Activated naive CD8-positive, alpha-beta T cell treated with anti-CD3 and anti-CD28 coated beads, Interleukin-2, amount 50 U/mL, for 24 hours (primary cell): ENCODE data around the gene MRPL55.
A peak's percentile ranks its signal among the peaks of the same experiment; 100 is the strongest.

Experiments used
- ATAC-seq: fragments of 150-1000 bp; cut with Tn5 transposase; one replicate; pipeline ENCODE4 v1.10.0; 2021
- DNase-seq: peaks from one replicate; pipeline ENCODE4 v3.0.0; 2021
- H3K27ac Mint-ChIP-seq: one replicate; pipeline ENCODE4 v1.8.0; 2021; ENCODE audit warnings: mild to moderate bottlenecking, mixed read lengths
- H3K27me3 Mint-ChIP-seq: one replicate; pipeline ENCODE4 v1.8.0; 2021; ENCODE audit warnings: mixed read lengths
- H3K36me3 Mint-ChIP-seq: one replicate; pipeline ENCODE4 v1.8.0; 2021; ENCODE audit warnings: low read depth, mixed read lengths
- H3K4me1 Mint-ChIP-seq: one replicate; pipeline ENCODE4 v1.8.0; 2021; ENCODE audit warnings: mixed read lengths
- H3K4me3 Mint-ChIP-seq: one replicate; pipeline ENCODE4 v1.8.0; 2021; ENCODE audit warnings: mild to moderate bottlenecking, moderate library complexity, mixed read lengths
- H3K9me3 Mint-ChIP-seq: one replicate; pipeline ENCODE4 v1.8.0; 2021; ENCODE audit warnings: mixed read lengths

MRPL55 gene

DNA sequence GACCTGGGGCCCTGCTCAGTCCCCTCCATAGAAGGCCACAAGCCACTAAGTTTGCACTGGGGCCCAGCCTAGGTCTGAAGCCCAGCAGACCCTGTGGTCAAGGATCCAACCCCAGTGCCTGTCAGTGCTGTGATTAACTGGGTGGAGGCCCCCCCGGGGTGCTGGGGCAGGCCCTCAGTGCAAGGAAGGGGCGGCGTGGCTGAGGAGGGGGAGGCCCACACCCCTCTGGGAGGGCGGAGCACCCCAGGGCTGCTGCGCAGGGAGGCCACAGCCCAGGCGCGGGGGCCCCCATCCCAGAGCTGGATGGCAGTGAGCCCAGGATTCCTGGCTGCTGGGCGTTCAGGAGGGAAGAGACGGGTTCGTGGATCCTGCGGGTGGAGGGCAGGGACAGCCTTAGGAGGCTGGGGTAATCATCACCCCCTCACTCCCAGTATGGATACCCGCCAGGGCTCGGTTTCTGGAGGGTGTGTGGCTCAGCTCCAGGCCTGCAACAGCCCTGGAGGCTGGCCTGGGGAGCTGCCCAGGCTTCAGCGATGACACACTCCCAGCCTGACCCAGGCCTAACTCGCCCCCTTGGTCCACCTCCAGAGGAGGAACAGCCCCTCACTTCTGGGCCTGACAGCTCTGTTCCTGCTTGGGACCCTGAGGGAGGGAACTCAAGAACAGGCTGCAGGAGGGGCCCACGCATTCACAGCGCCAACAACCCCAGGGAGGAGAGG is 41.5 kb upstream of the MRPL55 start:
- H3K4me3 Mint-ChIP-seq: no peak overlapping the region
- peaks cover 10% of the 10 kb centered on the region for H3K4me1 Mint-ChIP-seq
- DNase-seq (no peak), ATAC-seq (no peak)
- H3K36me3 Mint-ChIP-seq: no peaks in the 10 kb centered on the region
- H3K27me3 Mint-ChIP-seq: no peaks in the 10 kb centered on the region
- H3K27ac Mint-ChIP-seq: no peak overlapping the region
- no peaks in the 10 kb centered on the region for H3K9me3 Mint-ChIP-seq

DNA sequence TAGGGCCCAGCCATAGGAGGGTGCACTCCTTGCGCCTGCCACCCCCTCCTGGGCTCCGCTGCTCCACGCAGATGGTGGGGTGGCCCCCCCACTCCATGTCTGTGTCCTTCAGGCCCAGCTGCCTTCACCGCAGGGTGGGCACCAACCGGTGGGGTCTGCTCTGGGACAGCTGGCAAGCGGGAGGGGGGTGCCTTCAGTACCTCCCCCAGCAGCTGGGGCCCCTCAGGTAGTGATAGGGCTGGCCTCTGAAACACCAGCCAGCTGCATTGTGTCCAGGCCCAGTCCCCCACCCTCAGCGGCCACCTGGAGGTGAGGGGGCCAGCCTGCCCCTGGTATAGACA is 41.0 kb upstream of the MRPL55 start:
- H3K36me3 Mint-ChIP-seq: no peaks in the 10 kb centered on the region
- H3K4me1 Mint-ChIP-seq: peaks cover 7% of the 10 kb centered on the region
- H3K27ac Mint-ChIP-seq: no peak overlapping the region
- no peaks in the 10 kb centered on the region for H3K27me3 Mint-ChIP-seq
- no peaks in the 10 kb centered on the region for H3K9me3 Mint-ChIP-seq
- DNase-seq (no peak), ATAC-seq (no peak)
- no peak overlapping the region for H3K4me3 Mint-ChIP-seq

DNA sequence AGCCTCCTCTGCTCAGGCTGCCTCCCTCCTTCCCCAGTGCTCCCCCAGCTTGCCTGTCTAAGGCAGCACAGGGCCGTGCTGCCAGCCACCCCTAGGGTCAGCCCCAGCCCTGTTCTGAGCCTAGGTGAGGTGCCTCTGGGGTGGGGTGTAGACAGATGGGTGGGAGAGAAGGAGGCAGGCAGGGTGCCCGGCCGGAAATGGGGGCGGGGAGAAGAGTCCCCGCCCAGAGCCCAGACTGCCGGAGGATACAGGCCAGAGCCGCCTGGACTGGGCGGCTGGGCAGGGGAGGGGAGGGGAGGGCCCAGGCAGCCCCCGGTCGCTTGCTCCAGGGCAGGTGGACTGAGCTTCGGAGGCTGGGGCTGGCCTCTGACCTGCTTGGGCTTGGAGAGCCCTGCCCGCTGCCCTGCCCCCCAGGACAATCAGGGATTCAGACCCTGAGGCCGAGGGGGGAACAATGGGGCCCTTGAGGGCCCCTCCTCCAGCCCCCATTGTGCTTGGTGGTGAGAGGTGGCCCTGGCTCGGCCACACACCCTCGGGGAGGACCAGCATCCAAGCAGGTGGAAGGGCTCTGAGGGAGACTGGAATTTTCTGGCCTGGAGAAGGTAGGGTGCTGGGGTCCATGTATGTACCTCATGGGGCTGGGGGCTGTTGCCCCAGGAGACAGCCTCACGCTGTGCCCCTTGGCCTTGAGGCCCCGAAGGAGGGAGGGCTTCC is 40.5 kb upstream of the MRPL55 start, which contains the start of gene GJC2:
Gene GJC2 (plus strand): TSS at position 525 of the 714 bp plus-strand sequence. CDS start 7,829 bp downstream, outside the sequence.
- ATAC-seq: no peak
- no peak within 1 kb of the TSS for H3K4me3 Mint-ChIP-seq
- H3K36me3 Mint-ChIP-seq: no peaks in the 10 kb centered on the region
- H3K4me1 Mint-ChIP-seq: peaks cover 2% of the 10 kb centered on the region
- H3K27ac Mint-ChIP-seq: no peak within 1 kb of the TSS
- DNase-seq: no peak
- H3K9me3 Mint-ChIP-seq: no peaks in the 10 kb centered on the region
- H3K27me3 Mint-ChIP-seq: no peaks in the 10 kb centered on the region

DNA sequence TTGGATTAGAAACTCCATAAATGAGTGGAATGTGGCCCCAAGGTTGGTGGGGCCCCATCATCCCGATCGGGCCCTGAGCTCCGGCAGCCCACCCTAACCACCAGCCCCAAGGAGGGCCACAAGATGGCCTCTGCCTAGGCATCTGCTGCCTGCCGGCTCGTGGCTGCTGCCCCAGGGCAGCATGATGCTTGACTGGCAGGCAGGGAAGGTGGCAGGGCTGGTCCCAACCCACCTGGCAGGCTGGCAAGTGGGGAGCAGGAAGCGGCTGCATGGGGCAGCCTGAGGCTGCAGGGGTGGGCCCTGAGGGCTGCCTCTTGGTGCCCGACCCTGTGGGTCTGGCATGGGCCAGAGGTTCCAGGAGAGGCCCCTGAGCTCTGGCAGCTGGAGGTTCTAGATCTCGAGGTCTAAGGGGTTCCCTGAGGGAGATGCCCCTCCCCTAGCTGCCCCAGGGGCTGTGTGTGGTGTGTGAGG is 39.9 kb upstream of the MRPL55 start:
- no peak overlapping the region for H3K27ac Mint-ChIP-seq
- H3K9me3 Mint-ChIP-seq: no peaks in the 10 kb centered on the region
- ATAC-seq (no peak), DNase-seq (no peak)
- H3K4me3 Mint-ChIP-seq: no peak overlapping the region
- H3K36me3 Mint-ChIP-seq: no peaks in the 10 kb centered on the region
- peaks cover 3% of the 10 kb centered on the region for H3K4me1 Mint-ChIP-seq
- no peaks in the 10 kb centered on the region for H3K27me3 Mint-ChIP-seq

DNA sequence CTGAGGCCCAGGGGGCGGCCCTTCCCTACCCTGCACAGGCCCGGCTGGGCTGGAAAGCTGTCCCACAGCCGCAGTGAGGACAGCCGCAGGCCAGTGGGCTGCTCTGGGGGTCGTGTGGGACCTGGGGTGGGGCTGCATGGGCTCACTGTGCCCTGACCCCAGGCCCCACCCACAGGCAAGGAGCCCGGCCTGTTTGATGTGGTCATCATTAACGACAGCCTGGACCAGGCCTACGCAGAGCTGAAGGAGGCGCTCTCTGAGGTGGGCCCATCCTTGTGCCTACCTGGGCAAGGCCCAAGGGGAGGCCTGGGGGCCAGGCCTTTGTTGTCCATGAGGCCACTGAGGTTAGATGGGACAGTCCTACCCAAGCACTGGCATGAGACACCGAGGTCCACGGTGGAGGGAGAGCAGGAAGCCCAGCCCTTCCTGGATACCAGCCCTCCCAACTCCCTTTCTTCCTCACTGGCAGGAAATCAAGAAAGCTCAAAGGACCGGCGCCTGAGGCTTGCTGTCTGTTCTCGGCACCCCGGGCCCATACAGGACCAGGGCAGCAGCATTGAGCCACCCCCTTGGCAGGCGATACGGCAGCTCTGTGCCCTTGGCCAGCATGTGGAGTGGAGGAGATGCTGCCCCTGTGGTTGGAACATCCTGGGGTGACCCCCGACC is 39.2 kb upstream of the MRPL55 start:
- Mint-ChIP-seq H3K36me3 (peaks cover 6% of the 10 kb centered on the region), H3K27me3 (no peaks in the 10 kb centered on the region), H3K9me3 (no peaks in the 10 kb centered on the region), H3K4me1 (peaks cover 10% of the 10 kb centered on the region), H3K27ac (no peak overlapping the region), H3K4me3 (no peak overlapping the region)
- ATAC-seq (no peak), DNase-seq (no peak)

DNA sequence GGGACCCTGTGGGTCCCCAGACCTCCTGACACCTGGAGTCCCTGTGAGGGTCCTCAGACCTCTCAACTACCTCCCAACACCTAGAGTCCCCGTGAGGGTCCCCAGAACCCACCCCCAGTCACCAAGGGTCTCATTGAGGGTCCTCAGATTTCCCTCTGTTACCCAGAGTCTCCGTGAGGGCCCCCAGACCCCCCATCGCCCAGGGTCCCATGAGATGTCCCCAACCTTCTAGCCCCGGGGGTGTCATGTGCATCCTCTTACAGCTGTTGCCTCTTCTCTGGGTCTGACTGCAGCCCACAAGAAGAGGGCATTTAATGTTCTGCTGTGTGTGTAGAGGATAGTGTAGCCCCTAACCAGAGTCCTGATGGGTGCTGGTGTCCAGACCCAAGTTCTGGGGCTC is 38.7 kb upstream of the MRPL55 start:
- DNase-seq (no peak), ATAC-seq (no peak)
- Mint-ChIP-seq H3K4me1 (peaks cover 15% of the 10 kb centered on the region), H3K27me3 (no peaks in the 10 kb centered on the region), H3K27ac (no peak overlapping the region), H3K36me3 (peaks cover 11% of the 10 kb centered on the region), H3K4me3 (no peak overlapping the region), H3K9me3 (no peaks in the 10 kb centered on the region)

DNA sequence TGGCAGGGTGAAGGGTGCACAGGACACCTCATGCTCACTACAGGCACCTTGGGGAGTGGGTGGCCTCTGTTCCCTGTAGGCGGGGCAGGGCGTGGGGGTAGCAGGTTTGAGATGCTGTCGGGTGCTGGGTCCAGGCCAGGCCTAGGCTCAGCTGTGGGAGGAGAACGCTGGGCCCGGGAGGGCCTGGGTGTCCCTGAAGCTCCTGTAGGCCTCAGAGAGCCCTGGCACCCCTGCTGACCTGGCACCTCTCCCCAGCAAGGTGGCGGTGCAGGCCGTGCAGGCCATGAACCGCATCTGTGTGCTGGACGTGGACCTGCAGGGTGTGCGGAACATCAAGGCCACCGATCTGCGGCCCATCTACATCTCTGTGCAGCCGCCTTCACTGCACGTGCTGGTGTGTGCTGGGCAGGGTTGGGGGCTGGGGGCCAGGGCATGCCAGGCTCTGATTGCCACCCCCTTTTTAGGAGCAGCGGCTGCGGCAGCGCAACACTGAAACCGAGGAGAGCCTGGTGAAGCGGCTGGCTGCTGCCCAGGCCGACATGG is 38.1 kb upstream of the MRPL55 start:
- Mint-ChIP-seq H3K4me1 (peaks cover 21% of the 10 kb centered on the region), H3K36me3 (peaks cover 11% of the 10 kb centered on the region), H3K4me3 (no peak overlapping the region), H3K27me3 (no peaks in the 10 kb centered on the region), H3K9me3 (no peaks in the 10 kb centered on the region), H3K27ac (no peak overlapping the region)
- DNase-seq (no peak), ATAC-seq (no peak)

DNA sequence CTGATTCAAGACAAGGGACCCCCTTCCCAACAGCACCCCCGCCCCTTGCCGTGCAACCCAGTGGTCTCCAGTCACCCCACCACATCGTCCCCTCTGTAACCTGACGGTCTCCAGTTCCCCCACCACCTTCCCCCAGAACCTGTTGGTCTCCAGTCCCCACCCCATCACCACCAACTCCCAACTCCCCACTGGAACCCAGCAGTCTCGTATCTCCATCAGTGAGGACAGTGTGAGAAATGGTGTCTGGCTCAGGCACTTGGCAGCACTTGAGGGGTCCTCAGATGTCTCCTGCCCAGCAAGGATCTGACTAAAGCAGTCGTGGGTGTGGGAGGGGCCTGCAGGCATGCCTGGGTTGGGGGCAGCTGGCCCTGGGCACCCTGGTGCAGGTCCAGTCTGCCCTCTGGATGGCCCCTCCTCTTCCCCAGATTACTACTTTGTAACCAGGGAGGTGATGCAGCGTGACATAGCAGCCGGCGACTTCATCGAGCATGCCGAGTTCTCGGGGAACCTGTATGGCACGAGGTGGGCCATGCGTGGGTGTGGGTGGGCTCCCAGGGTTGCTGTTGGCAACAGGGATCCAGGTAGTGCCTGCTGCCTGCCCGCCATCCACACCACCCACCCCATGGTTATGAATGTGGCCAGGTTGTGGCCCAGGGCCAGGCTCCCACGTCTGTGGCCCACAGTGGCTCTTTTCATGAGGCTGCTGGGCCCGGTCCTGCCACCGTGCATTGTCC is 37.5 kb upstream of the MRPL55 start:
- no peak for ATAC-seq
- H3K4me3 Mint-ChIP-seq: no peak overlapping the region
- H3K27me3 Mint-ChIP-seq: no peaks in the 10 kb centered on the region
- H3K4me1 Mint-ChIP-seq: peaks cover 25% of the 10 kb centered on the region
- no peak for DNase-seq
- H3K27ac Mint-ChIP-seq: no peak overlapping the region
- H3K36me3 Mint-ChIP-seq: peaks cover 17% of the 10 kb centered on the region
- no peaks in the 10 kb centered on the region for H3K9me3 Mint-ChIP-seq

DNA sequence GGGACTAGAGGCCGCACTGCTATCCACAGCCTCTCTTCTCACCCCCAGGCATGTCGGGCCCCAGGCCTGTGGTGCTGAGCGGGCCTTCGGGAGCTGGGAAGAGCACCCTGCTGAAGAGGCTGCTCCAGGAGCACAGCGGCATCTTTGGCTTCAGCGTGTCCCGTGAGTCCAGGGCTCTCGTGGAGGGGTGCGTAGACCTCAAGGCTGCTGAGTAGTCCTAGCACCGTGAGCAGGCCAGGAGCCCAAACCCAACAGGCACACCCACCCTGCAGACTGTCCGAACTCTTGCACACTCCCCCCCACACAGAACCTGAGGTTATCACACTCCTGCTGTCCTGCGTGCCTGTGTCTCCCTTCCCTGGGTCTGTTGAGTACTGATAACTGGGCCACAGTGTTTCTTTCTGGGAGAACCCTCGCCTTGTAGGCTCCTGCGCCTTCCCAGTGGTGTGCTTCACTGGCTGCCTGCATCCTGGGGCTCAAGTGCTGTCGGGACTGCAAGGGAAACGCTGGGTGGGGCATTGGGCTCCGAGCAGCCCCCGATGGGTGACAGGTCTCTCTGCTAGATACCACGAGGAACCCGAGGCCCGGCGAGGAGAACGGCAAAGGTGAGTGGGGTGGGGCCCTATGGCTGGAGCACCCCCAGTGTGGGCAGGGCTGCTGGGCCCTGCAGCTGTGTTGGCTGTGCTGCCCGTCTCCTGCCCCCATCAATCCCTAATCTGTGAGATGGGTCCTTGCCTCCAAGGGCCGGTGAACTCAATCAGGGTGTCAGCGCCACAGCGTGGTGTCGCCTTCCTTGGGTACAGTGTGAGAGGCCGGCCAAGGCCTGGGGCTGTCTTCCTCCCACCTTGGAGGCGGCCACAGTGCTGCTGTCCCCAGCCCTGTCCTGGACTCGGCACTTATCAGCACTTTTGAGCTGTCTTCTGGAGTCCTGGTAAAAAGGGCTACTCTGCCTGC is 36.6 kb upstream of the MRPL55 start:
- Mint-ChIP-seq H3K36me3 (peaks cover 24% of the 10 kb centered on the region), H3K27me3 (no peaks in the 10 kb centered on the region), H3K27ac (no peak overlapping the region), H3K4me1 (peaks cover 25% of the 10 kb centered on the region), H3K4me3 (no peak overlapping the region), H3K9me3 (no peaks in the 10 kb centered on the region)
- no peak for ATAC-seq
- no peak for DNase-seq

DNA sequence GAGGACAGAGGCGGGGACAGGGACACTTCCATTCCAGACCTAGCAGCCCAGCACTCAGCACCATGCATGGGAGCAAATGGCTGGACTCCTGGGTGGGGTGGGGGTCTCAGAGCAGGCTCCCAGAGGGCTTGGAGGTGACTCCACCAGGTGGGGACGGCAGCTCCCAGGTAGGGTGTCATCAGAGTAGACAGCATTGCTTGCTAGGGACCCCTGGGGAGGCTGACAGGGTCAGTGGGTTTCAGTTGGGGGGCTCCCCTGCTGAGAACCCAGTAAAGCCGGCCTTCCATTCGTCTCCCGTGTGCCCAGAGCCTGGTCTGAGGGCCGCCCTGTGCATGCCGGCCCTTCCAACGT is 35.9 kb upstream of the MRPL55 start:
- no peak for ATAC-seq
- Mint-ChIP-seq H3K27me3 (no peaks in the 10 kb centered on the region), H3K4me3 (no peak overlapping the region), H3K36me3 (peaks cover 24% of the 10 kb centered on the region), H3K4me1 (peaks cover 26% of the 10 kb centered on the region), H3K9me3 (no peaks in the 10 kb centered on the region), H3K27ac (no peak overlapping the region)
- no peak for DNase-seq

DNA sequence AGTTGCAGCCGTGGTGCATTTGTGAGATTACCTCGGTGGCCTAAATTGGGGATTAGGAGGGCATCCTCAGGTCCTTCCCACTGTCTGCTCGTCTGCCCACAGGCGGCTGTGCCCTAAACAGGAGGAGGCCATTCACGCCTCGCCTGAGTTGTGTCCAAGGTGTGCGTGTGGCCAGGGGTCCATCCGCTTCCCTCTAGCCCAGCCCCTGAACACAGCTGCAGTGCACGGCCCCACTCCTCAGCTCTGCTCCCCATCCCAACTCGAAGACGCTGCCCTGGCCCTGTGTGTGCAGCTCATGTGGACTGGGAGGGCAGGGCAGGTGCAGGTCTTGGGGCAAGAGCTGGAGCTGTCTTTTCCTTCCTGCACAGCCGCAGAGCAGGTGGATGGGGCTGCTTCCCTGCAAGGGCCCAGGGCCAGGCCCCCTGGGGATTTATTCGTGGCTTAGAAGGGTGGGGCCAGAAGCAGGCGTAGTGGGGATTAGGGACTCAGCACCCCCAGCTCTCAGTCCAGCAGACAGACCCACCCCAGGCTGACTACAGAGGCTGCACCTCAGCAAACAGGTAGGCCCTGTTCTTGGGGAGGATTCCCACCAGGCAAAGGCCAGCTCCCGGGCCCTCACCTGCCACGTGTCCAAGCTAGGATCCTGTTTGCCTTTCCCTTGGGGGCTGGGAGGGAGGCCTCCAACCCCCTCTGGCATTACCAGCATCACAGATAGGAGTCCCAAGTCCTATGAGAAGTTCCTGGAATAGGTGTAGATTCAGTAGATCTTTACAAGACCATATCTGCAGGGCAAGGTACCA is 35.3 kb upstream of the MRPL55 start:
- no peaks in the 10 kb centered on the region for H3K27me3 Mint-ChIP-seq
- no peak overlapping the region for H3K27ac Mint-ChIP-seq
- H3K4me1 Mint-ChIP-seq: peaks cover 32% of the 10 kb centered on the region
- DNase-seq (no peak), ATAC-seq (no peak)
- H3K9me3 Mint-ChIP-seq: no peaks in the 10 kb centered on the region
- H3K36me3 Mint-ChIP-seq: peaks cover 24% of the 10 kb centered on the region
- H3K4me3 Mint-ChIP-seq: peak overlapping the region; percentile 34

DNA sequence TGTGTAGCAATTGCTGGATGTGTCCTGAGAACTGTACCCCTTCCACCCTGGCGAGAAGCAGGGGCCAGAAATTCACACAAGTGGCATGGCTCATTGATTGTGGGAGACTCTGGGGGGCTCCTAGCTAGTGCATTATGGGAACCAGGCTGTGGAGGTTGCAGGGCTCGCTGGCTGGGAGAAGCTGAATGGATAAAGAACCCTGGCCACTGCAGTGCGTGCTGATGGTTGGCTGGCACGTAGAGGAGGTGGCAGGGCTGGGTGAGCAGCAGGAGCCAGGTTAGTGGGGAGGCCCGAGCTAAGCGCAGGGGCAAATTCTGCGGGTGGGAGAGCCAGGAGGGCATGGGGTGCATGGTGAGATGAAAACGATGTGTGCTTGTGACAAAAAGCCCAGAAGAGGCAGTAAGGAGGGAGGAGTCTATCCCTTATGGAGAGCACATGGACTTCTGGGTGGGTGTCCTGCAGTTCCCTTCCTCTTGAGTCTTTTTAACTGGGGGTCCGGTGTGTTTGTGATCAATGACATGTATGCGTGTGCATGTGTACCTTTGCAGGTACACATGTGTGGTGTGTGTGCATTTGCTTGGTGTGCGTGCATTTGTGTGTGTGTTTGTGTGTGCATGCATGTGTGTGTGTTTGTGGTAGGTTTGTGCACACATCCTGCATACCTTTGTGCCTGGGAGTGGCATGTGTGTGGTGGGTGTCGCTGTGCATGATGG is 34.5 kb upstream of the MRPL55 start:
- H3K27me3 Mint-ChIP-seq: no peaks in the 10 kb centered on the region
- peaks cover 24% of the 10 kb centered on the region for H3K36me3 Mint-ChIP-seq
- no peak for ATAC-seq
- H3K27ac Mint-ChIP-seq: peak overlapping the region; percentile 57
- peak overlapping the region; percentile 95 for H3K4me3 Mint-ChIP-seq
- H3K9me3 Mint-ChIP-seq: no peaks in the 10 kb centered on the region
- H3K4me1 Mint-ChIP-seq: peaks cover 32% of the 10 kb centered on the region
- DNase-seq: no peak
